Measurements from ENCODE around the gene STYXL2.

DNA sequence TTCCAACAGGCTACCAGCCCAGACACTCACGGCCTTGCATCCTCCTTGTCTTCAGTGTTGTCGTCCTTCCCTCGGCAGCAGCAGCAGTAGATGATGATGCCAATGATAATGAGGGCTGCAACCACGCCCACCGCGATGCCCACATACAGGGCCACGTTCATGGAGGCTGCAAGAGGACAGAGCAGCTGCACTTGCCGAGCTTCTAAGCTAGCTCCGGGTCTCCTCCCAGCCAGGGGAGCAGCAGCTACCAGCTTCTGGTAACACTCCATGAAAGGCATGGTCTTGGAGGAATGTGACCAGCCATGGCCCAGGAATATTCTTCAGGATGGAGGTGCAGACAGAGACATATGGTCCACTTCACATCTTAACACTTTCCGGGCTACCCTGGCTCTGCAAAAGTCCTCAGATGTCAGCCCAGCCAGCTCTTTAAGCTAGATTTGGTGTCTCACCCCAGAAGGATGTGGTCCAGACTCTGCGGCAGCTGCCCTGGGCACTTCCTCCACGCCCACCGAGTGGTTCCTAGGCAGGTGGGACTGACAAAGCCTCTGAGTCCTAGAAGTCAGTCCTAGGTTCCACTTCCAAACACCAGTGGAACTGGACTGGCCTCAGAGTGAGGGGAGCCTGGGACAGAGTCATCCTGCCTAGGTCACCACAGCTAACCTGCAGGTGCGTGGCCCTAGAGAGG lies 38.8 kb upstream of the STYXL2 start:
- TF ChIP-seq, protein P1, sequence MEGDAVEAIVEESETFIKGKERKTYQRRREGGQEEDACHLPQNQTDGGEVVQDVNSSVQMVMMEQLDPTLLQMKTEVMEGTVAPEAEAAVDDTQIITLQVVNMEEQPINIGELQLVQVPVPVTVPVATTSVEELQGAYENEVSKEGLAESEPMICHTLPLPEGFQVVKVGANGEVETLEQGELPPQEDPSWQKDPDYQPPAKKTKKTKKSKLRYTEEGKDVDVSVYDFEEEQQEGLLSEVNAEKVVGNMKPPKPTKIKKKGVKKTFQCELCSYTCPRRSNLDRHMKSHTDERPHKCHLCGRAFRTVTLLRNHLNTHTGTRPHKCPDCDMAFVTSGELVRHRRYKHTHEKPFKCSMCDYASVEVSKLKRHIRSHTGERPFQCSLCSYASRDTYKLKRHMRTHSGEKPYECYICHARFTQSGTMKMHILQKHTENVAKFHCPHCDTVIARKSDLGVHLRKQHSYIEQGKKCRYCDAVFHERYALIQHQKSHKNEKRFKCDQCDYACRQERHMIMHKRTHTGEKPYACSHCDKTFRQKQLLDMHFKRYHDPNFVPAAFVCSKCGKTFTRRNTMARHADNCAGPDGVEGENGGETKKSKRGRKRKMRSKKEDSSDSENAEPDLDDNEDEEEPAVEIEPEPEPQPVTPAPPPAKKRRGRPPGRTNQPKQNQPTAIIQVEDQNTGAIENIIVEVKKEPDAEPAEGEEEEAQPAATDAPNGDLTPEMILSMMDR (IDR thresholded peaks at IDR 0.05; ENCODE audit: low read length) = no peak
- no peak for TF ChIP-seq EZH2 (IDR thresholded peaks at IDR 0.05; ENCODE audit: borderline replicate concordance, low read length)

Measured in OCI-LY1 (cell line).